Type B pancreatic cell (in vitro differentiated cells): ENCODE measurements around the gene NCF2. TPM values are rescaled to one million over a fixed set of nuclear protein-coding genes. Genes with fewer than 3 reads are reported as not detected.

ENCODE experiments used
- DNase-seq: peaks from one replicate; pipeline ENCODE4 v3.0.0; 2021; ENCODE audit warnings: mixed read lengths; ENCODE audit not compliant: unreplicated experiment; ENCODE audit errors: extremely low spot score
- H3K27ac Mint-ChIP-seq: 2 replicates; pipeline ENCODE4 v1.8.0; 2021; ENCODE audit warnings: mild to moderate bottlenecking, mixed read lengths
- H3K27me3 Mint-ChIP-seq: 2 replicates; pipeline ENCODE4 v1.8.0; 2021; ENCODE audit warnings: mixed read lengths
- H3K36me3 Mint-ChIP-seq: 2 replicates; pipeline ENCODE4 v1.8.0; 2021; ENCODE audit warnings: mixed read lengths
- H3K4me1 Mint-ChIP-seq: one replicate; pipeline ENCODE4 v1.8.0; 2021; ENCODE audit warnings: mixed read lengths; ENCODE audit not compliant: unreplicated experiment
- H3K4me3 Mint-ChIP-seq: 2 replicates; pipeline ENCODE4 v1.8.0; 2021; ENCODE audit warnings: mild to moderate bottlenecking, mixed read lengths
- H3K9me3 Mint-ChIP-seq: 2 replicates; pipeline ENCODE4 v1.8.0; 2021; ENCODE audit warnings: mixed read lengths
- CTCF ChIP-seq: fragments of 200-600 bp; sonication (generic); conservative IDR thresholded peaks from 2 replicates; pipeline ENCODE4 v1.5.0; 2021; ENCODE audit warnings: antibody characterized with exemption, mild to moderate bottlenecking
- total RNA-seq: library from RNA; stranded (reverse); gene quantifications from 2 replicates; pipeline ENCODE4 v1.2.1, GENCODE V29; 2021; ENCODE audit warnings: low replicate concordance

Gene NCF2
- total RNA-seq, 1 donor from 2014 or later: 0.68 TPM

- TF ChIP-seq CTCF: no peak
- Mint-ChIP-seq H3K27ac (no peak overlapping the region), H3K4me3 (no peak overlapping the region), H3K27me3 (peaks cover 5% of the 10 kb centered on the region), H3K36me3 (no peaks in the 10 kb centered on the region), H3K4me1 (peaks cover 20% of the 10 kb centered on the region), H3K9me3 (peaks cover 4% of the 10 kb centered on the region)
- no peak for DNase-seq
Observed at GRCh38 chr1:183602510-183602909, 12.3 kb upstream of the NCF2 start.

- Mint-ChIP-seq H3K4me3 (no peak overlapping the region), H3K36me3 (no peaks in the 10 kb centered on the region), H3K4me1 (peaks cover 25% of the 10 kb centered on the region), H3K9me3 (peaks cover 4% of the 10 kb centered on the region), H3K27me3 (peaks cover 9% of the 10 kb centered on the region), H3K27ac (no peak overlapping the region)
- TF ChIP-seq CTCF: no peak
- no peak for DNase-seq
Observed at GRCh38 chr1:183600634-183601033, 10.4 kb upstream of the NCF2 start.

GRCh38 chr1:183600136-183600535 lies 9.9 kb upstream of the NCF2 start:
- H3K4me3 Mint-ChIP-seq: no peak overlapping the region
- peaks cover 4% of the 10 kb centered on the region for H3K9me3 Mint-ChIP-seq
- peaks cover 9% of the 10 kb centered on the region for H3K27me3 Mint-ChIP-seq
- DNase-seq: no peak
- TF ChIP-seq CTCF: no peak
- no peaks in the 10 kb centered on the region for H3K36me3 Mint-ChIP-seq
- H3K27ac Mint-ChIP-seq: no peak overlapping the region
- peaks cover 25% of the 10 kb centered on the region for H3K4me1 Mint-ChIP-seq

GRCh38 chr1:183598386-183598785 lies 8.1 kb upstream of the NCF2 start:
- TF ChIP-seq CTCF: no peak
- H3K4me3 Mint-ChIP-seq: no peak overlapping the region
- H3K27me3 Mint-ChIP-seq: peaks cover 4% of the 10 kb centered on the region
- H3K9me3 Mint-ChIP-seq: peaks cover 4% of the 10 kb centered on the region
- DNase-seq: no peak
- peaks cover 18% of the 10 kb centered on the region for H3K4me1 Mint-ChIP-seq
- no peaks in the 10 kb centered on the region for H3K36me3 Mint-ChIP-seq
- H3K27ac Mint-ChIP-seq: peak overlapping the region; percentile 32

- H3K36me3 Mint-ChIP-seq: no peaks in the 10 kb centered on the region
- peaks cover 4% of the 10 kb centered on the region for H3K27me3 Mint-ChIP-seq
- peaks cover 4% of the 10 kb centered on the region for H3K9me3 Mint-ChIP-seq
- peaks cover 24% of the 10 kb centered on the region for H3K4me1 Mint-ChIP-seq
- no peak overlapping the region for H3K27ac Mint-ChIP-seq
- no peak overlapping the region for H3K4me3 Mint-ChIP-seq
- no peak for TF ChIP-seq CTCF
- no peak for DNase-seq
Observed at GRCh38 chr1:183597656-183598347, 7.5 kb upstream of the NCF2 start.
